Kidney tubule cell (primary cell): ENCODE results near the gene C16orf90.
"Not testable (repeated sequence)": the region's sequence is repeated elsewhere in the genome, so short reads cannot be mapped to it uniquely, and the experiment has no call there.

Source experiments
- DNase-seq: peaks from one replicate; pipeline ENCODE4 v3.0.0-alpha.2; 2018; ENCODE audit warnings: low spot score

Gene C16orf90

GRCh38 chr16:3511286-3512180, 16.2 kb upstream of the C16orf90 start:
- DNase-seq, result no peak

- DNase-seq, result no peak
These were observed 15.1 kb upstream of the C16orf90 start for GRCh38 chr16:3510416-3510815.

- peak; percentile 31 for DNase-seq
These were observed 14.2 kb upstream of the C16orf90 start for GRCh38 chr16:3509470-3509928.

- DNase-seq, result no peak
These were observed 13.4 kb upstream of the C16orf90 start for GRCh38 chr16:3508736-3509135.

DNA sequence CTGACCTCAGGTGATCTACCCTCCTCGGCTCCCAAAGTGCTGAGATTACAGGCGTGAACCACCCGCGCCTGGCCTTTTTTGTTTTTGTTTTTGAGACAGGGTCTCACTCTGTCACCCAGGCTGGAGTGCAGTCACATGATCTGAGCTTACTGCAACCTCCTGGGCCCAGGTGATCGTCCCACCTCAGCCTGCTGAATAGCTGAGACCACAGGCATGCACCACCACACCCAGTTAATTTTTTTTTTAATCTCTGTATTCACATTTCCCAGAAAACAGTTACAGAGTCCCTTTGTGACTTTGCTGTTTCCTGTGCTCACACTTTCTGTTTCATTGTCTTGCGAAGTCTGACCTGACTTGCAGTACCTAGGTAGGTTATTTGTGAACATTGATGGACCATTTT, 8.2 kb upstream of the C16orf90 start:
- DNase-seq, result peak; percentile 17

- no peak for DNase-seq
These were observed 6.6 kb upstream of the C16orf90 start for GRCh38 chr16:3501783-3502400.

- not testable (repeated sequence) for DNase-seq
These were observed 6.1 kb upstream of the C16orf90 start for GRCh38 chr16:3501412-3501761.

DNA sequence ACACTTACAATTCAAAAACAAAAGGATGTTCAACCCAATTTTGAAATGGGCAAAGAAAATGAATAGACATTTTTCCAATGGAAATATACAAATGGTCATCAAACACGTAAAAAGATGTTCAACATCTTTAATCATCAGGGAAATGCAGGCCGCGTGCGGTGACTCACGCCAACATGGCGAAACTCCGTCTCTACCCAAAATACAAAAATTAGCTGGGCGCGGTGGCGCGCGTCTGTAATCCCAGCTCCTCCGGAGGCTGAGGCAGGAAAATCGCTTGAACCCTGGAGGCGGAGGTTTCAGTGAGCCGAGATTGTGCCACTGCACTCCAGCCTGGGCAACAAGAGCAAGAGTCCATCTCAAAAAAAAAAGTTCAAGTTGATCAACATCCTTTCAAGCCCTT, 3.7 kb upstream of the C16orf90 start:
- no peak for DNase-seq

DNA sequence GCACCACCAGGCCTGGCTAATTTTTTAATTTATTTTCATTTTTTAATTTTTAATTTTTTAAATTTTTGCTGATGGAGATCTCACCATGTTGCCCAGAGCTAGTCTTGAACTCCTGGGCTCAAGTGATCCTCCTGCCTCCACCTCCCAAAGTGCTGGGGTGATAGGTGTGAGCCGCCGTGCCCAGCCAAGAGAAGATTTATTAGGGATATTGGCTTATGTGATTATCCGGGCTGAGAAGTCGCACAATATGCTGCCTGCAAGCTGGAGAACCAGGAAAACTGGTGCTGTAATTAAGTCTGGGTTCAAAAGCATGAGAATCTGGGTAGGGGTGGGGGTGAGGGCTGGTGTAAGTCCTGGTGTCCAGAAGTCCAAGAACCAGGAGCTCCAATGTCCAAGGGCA, 2.5 kb upstream of the C16orf90 start:
- no peak for DNase-seq

GRCh38 chr16:3496386-3496785, 1.1 kb upstream of the C16orf90 start:
- DNase-seq, result no peak

DNA sequence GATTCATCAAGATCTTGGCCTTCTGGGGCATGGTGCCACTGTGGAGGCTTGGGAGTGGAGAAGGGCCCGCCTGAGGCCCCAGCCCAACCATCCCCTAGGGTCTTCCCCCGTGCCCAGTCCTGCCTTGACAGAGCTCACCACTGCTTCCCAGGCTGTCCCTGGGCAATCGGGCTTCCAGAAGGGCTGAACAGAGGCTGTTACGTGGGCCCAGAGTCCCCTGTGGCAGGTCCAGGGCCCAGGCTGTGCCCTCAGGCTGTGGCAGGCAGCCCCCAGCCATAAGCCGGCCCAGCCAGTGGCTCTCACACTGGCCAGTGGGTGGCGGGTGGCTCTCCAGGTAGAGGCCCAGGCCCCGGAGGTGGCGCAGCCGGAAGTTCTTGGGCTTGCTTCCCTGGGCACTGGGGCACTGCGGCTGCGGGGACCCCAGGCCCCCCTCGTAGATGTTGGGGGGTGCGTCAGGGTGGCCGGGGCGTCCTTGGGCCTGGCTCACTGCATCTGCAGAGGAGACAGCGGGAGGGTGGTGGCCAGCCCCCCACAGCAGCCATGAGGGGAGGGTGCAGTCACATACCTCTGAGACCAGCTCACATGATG, 809 bp downstream of the C16orf90 start:
- DNase-seq, result no peak

DNA sequence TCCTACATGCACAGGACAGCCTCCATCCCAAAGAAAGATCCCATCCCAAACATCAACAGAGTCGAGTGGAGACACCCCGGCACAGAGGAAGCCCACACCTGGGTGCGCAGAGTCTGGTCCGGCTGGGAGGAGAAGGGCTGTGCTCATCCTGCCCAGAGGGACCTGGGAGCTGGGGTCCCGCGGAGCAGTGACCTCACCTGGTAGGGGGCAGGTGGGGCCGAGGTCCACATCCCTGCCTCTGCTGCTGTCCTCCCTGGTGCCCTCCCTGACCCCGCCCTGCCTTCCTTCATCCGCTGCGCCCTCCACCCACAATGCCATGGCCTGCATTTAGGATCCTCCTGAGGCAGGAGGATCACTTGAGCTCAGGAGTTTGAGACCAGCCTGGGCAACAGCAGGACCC, 2.9 kb downstream of the C16orf90 start:
- DNase-seq, result no peak

GRCh38 chr16:3490911-3491629, 4.2 kb downstream of the C16orf90 start:
- no peak for DNase-seq

DNA sequence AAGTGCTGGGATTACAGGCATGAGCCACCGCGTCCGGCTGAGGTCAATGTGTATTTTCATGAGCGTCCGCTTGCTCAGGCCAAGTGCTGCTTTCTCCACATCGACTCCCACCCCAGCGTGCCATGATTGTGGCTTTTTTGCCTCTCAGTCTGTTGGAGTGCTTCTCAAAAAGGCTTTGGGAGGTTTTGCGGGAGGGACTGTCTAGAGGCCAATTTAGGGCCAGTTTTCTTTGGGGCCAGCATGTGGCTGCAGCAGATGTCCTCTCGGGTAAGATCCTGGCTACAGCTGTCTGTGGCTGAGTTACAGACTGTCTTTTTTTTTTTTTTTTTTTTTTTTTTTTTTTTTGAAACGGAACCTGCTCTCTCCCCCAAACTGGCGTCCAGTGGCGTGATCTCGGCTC, 6.5 kb downstream of the C16orf90 start:
- DNase-seq, result no peak

DNA sequence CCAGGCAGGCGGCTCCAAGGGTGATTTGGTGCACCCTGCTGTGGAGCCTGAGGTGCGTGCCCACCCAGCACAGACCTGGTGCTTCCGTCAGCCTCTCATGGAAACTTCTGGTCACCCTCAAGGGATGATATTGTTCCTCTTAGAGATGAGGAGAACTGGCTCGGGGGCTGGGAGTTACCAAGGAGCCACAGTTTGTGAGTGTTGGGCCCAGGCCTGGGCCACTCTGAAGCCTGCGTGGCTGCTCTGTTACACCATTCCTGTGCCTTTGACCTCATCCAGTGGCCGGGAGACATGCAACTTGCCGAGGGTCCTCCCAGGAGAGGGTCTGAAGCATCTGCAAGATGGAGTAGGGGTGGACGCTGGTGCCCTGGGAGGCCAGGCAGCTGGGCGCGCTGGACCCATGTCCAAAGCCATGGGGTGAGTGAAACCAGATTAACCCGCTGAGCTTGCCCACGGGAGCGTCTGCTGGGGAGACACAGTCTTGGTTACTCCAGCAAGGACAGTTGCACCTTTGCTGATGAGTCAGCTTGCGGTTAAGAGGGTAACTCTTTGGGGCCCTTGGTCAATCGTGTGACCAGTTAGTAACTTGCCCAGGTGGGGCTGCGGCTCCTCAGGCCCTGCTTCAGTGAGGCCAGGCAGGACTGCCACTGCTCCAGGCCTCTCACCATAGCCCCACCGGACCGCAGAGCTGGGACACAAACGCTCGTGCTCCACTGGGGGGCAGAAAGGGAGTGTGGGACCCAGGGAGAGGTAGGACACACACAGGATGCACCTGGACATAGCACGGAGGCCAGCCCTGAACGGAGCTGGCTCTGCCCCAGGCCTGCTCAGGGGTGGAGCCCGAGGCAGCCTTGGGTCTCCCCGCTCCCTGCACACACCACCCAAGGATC, 7.5 kb downstream of the C16orf90 start:
- no peak for DNase-seq

- DNase-seq, result no peak
These were observed 8.6 kb downstream of the C16orf90 start for GRCh38 chr16:3486506-3487215.

DNA sequence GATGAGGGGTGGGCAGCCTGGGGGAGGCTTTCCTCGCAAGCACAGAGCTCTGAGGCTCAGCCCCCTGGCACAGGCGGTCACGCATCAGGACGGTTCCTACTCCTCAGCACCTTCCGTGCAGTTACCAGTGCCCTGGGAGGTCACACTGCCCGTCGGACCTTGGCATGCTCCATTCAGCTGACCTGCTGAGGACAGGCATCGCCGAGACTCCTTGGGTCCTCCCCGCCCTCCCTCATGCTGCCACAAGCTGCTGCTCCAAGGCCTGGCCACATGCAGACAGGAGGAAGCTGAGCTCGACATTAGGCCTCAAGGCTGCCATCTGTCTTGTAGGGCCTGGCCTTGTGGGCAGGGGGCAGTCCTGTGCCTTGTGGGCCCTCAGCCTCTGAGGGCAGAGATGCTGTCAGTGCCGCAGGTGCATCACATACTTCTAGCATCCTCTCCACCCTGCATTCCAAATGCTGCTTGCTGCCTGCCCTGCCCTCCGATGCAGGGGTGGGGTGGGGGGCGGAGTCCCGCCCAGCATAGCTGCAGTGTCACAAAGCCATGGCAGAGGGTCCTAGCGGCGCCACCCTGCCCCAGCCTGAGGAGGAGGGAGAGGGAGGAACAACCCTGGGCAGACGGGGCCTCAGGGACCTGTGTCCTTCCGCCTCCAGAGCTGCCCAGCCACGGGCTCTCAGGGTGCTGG, 9.3 kb downstream of the C16orf90 start:
- no peak for DNase-seq

- DNase-seq, result no peak
These were observed 10.1 kb downstream of the C16orf90 start for GRCh38 chr16:3485097-3485745.

GRCh38 chr16:3484318-3485096, 10.8 kb downstream of the C16orf90 start:
- no peak for DNase-seq
